DOHH2 (cell line): ENCODE results near the gene TARP.

Source experiments
- H3F3A ChIP-seq: fragments of 200-600 bp; sonication (generic), shearing (Covaris generic); 2 replicates; pipeline ENCODE4 v1.6.0; 2016; ENCODE audit warnings: antibody characterized with exemption, mild to moderate bottlenecking; ENCODE audit not compliant: control insufficient read depth, insufficient read depth
- H3K27ac ChIP-seq: fragments of 200-600 bp; sonication (generic); 2 replicates; pipeline ENCODE4 v1.5.1; 2014; ENCODE audit warnings: low read depth, mild to moderate bottlenecking, low read length, moderate library complexity
- H3K27me3 ChIP-seq: fragments of 200-600 bp; sonication (generic); 2 replicates; pipeline ENCODE4 v1.6.1; 2014; ENCODE audit warnings: mild to moderate bottlenecking, low read length, mixed read lengths; ENCODE audit not compliant: control insufficient read depth
- H3K36me3 ChIP-seq: fragments of 200-600 bp; sonication (generic); 2 replicates; pipeline ENCODE4 v1.6.1; 2014; ENCODE audit warnings: mild to moderate bottlenecking, low read length, moderate library complexity, mixed read lengths; ENCODE audit not compliant: control insufficient read depth
- H3K4me1 ChIP-seq: fragments of 200-600 bp; sonication (generic); 2 replicates; pipeline ENCODE4 v1.6.1; 2014; ENCODE audit warnings: mild to moderate bottlenecking, low read length, mixed read lengths; ENCODE audit not compliant: control insufficient read depth
- H3K4me2 ChIP-seq: fragments of 200-600 bp; sonication (generic); 2 replicates; pipeline ENCODE4 v1.6.0; 2014; ENCODE audit warnings: mild to moderate bottlenecking, low read length, moderate library complexity
- H3K4me3 ChIP-seq: fragments of 200-600 bp; sonication (generic); 2 replicates; pipeline ENCODE4 v1.5.1; 2014; ENCODE audit warnings: mild to moderate bottlenecking, low read length, mixed read lengths
- H3K79me2 ChIP-seq: fragments of 200-600 bp; sonication (generic); 2 replicates; pipeline ENCODE4 v1.6.1; 2014; ENCODE audit warnings: mild to moderate bottlenecking, low read length, mixed read lengths; ENCODE audit not compliant: control insufficient read depth
- H3K9me2 ChIP-seq: fragments of 200-600 bp; sonication (generic); replicated peaks from 2 replicates; pipeline ENCODE4 v1.6.1; 2014; ENCODE audit warnings: mild to moderate bottlenecking, low read length, mixed read lengths; ENCODE audit not compliant: control insufficient read depth
- H3K9me3 ChIP-seq: fragments of 200-600 bp; sonication (generic); 2 replicates; pipeline ENCODE4 v1.6.1; 2014; ENCODE audit warnings: antibody characterized with exemption, low read length, mixed read lengths; ENCODE audit not compliant: control insufficient read depth, insufficient read depth
- H4K20me1 ChIP-seq: fragments of 200-600 bp; sonication (generic); 2 replicates; pipeline ENCODE4 v1.6.0; 2014; ENCODE audit warnings: low read depth, mild to moderate bottlenecking, antibody characterized with exemption, low read length, moderate library complexity; ENCODE audit not compliant: control insufficient read depth, insufficient read depth
- EZH2phosphoT487 ChIP-seq: fragments of 200-600 bp; sonication (generic); IDR thresholded peaks from 2 replicates; pipeline ENCODE4 v1.6.1; 2017; ENCODE audit warnings: borderline replicate concordance, mild to moderate bottlenecking, antibody characterized with exemption, low read length, moderate library complexity, mixed read lengths
- TF ChIP-seq, protein P1 (sequence below): fragments of 200-600 bp; sonication (generic); IDR thresholded peaks from one replicate; pipeline ENCODE4 v1.5.1; 2014; ENCODE audit warnings: antibody characterized with exemption, mild to moderate bottlenecking, low read depth, low read length; ENCODE audit not compliant: poor library complexity, severe bottlenecking

Gene TARP

DNA sequence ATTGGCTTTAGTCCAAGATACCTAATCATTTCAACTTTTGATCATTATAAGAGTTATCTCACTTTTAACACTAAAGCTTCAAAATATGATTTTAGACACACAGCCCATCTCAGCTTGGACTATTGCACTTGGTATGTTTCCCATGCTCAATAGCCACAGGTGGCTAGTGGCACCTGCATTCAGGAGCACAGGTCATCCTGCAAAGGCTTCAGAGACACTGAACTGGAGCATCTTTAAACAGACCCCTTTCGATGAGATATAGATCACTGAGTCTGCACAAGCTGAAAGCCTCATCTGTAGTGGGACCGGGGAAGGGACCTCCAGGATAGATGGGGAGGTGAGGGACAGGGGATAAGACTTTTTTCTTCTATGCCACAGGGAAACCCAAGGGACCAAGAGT is 48.5 kb upstream of the TARP start:
- Histone ChIP-seq H4K20me1 (no peaks in the 10 kb centered on the region), H3F3A (no peaks in the 10 kb centered on the region), H3K36me3 (no peaks in the 10 kb centered on the region), H3K79me2 (no peaks in the 10 kb centered on the region), H3K4me1 (peaks cover 3% of the 10 kb centered on the region; the same call in 1 of the 2 replicates), H3K27me3 (peaks cover 15% of the 10 kb centered on the region), H3K9me3 (no peaks in the 10 kb centered on the region), H3K27ac (no peak overlapping the region), H3K4me2 (no peak overlapping the region), H3K4me3 (no peak overlapping the region), H3K9me2 (no peaks in the 10 kb centered on the region)
- no peak for TF ChIP-seq EZH2phosphoT487
- TF ChIP-seq, protein P1, sequence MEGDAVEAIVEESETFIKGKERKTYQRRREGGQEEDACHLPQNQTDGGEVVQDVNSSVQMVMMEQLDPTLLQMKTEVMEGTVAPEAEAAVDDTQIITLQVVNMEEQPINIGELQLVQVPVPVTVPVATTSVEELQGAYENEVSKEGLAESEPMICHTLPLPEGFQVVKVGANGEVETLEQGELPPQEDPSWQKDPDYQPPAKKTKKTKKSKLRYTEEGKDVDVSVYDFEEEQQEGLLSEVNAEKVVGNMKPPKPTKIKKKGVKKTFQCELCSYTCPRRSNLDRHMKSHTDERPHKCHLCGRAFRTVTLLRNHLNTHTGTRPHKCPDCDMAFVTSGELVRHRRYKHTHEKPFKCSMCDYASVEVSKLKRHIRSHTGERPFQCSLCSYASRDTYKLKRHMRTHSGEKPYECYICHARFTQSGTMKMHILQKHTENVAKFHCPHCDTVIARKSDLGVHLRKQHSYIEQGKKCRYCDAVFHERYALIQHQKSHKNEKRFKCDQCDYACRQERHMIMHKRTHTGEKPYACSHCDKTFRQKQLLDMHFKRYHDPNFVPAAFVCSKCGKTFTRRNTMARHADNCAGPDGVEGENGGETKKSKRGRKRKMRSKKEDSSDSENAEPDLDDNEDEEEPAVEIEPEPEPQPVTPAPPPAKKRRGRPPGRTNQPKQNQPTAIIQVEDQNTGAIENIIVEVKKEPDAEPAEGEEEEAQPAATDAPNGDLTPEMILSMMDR = no peak

GRCh38 chr7:38321515-38321944 is 48.1 kb upstream of the TARP start:
- H3F3A ChIP-seq = no peaks in the 10 kb centered on the region
- H3K36me3 ChIP-seq = no peaks in the 10 kb centered on the region
- no peak overlapping the region for H3K27ac ChIP-seq
- no peaks in the 10 kb centered on the region for H3K79me2 ChIP-seq
- TF ChIP-seq, protein P1 = no peak
- TF ChIP-seq EZH2phosphoT487 = no peak
- no peaks in the 10 kb centered on the region for H3K9me3 ChIP-seq
- no peak overlapping the region for H3K4me3 ChIP-seq
- H3K4me1 ChIP-seq = peaks cover 3% of the 10 kb centered on the region; the same call in 1 of the 2 replicates
- H4K20me1 ChIP-seq = no peaks in the 10 kb centered on the region
- H3K9me2 ChIP-seq = no peaks in the 10 kb centered on the region
- H3K4me2 ChIP-seq = no peak overlapping the region
- peaks cover 11% of the 10 kb centered on the region; the same call in 1 of the 2 replicates for H3K27me3 ChIP-seq

DNA sequence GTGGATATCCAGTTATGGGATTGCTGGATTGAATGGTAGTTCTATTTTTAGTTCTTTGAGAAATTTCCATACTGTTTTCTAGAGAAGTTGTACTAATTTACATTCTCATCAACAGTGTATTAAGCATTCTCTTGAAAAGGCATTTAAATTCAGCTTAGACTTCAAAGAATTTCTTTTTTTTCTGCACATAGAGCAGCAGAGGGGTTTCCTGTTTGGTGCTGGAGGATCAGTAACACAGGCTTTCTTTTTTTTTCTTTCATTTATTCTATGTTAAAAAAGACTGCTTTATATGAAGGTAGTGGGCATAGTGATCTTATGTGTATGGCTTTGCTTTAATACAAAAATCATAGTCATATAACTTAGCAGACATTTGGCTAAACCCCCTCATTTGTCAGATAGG is 47.6 kb upstream of the TARP start:
- Histone ChIP-seq H3K4me2 (no peak overlapping the region), H3K36me3 (no peaks in the 10 kb centered on the region), H3F3A (no peaks in the 10 kb centered on the region), H3K79me2 (no peaks in the 10 kb centered on the region), H3K27ac (no peak overlapping the region), H4K20me1 (no peaks in the 10 kb centered on the region), H3K27me3 (peaks cover 11% of the 10 kb centered on the region; the same call in 1 of the 2 replicates), H3K4me3 (no peak overlapping the region), H3K4me1 (peaks cover 3% of the 10 kb centered on the region; the same call in 1 of the 2 replicates), H3K9me2 (no peaks in the 10 kb centered on the region), H3K9me3 (no peaks in the 10 kb centered on the region)
- TF ChIP-seq EZH2phosphoT487 = no peak
- TF ChIP-seq, protein P1 = no peak
